Vagina (tissue), 2 donors: Measurements from ENCODE around the gene TLK2. TPM values are rescaled to one million over a fixed set of nuclear protein-coding genes. Genes with fewer than 3 reads are reported as not detected.
"Not testable (repeated sequence)": the region's sequence is repeated elsewhere in the genome, so short reads cannot be mapped to it uniquely, and the experiment has no call there.

Experiments used
- DNase-seq, 2 donors: peaks; one replicate each; pipeline ENCODE4 v3.0.0-alpha.2; 2017; ENCODE audit errors: extremely low spot score in 2 of 2
- H3K27ac ChIP-seq: fragments of 200-600 bp; sonication (generic); one replicate; pipeline ENCODE4 v1.5.1; 2019
- H3K27me3 ChIP-seq: fragments of 200-600 bp; sonication (generic); one replicate; pipeline ENCODE4 v1.5.1; 2019
- H3K36me3 ChIP-seq, 2 donors: fragments of 200-600 bp; sonication (generic); one replicate each; pipeline ENCODE4 v1.5.1; 2017 to 2019
- H3K4me1 ChIP-seq: fragments of 200-600 bp; sonication (generic); one replicate; pipeline ENCODE4 v1.5.1; 2019
- H3K4me3 ChIP-seq, 2 donors: fragments of 200-600 bp; sonication (generic); 1 replicate in 1 of 2; 2 replicates in 1 of 2; pipeline ENCODE4 v1.5.1; 2016 to 2019
- H3K9me3 ChIP-seq: fragments of 200-600 bp; sonication (generic); one replicate; pipeline ENCODE4 v1.5.1; 2019
- POLR2A ChIP-seq, 2 donors: fragments of 450-650 bp; IDR thresholded peaks; one replicate each; pipeline ENCODE4 v1.6.1; 2017; ENCODE audit warnings: antibody characterized with exemption in 2 of 2, mild to moderate bottlenecking in 2 of 2, moderate library complexity in 2 of 2
- POLR2AphosphoS5 ChIP-seq, 2 donors: sonication (generic); formaldehyde crosslinking; IDR thresholded peaks; one replicate each; pipeline ENCODE4 v1.9.0; 2017; ENCODE audit warnings: antibody characterized with exemption in 2 of 2, mild to moderate bottlenecking in 2 of 2, low read depth in 1 of 2; ENCODE audit not compliant: insufficient read depth in 1 of 2
- intact Hi-C: fragments of 100-400 bp; cut with DNase I; formaldehyde crosslinking; loops from one replicate; pipeline ENCODE4 v1.15.1; 2023
- total RNA-seq: library from RNA; depleted of rRNA; stranded (reverse); fragments of >200 nt; gene quantifications from one replicate; pipeline ENCODE4 v1.2.3, GENCODE V29; 2016
- TF ChIP-seq, protein P1 (sequence below), 3 experiments: fragments of 450-650 bp in 2 of 3; fragments of 200-600 bp in 1 of 3; sonication (generic) in 1 of 3; IDR thresholded peaks; one replicate each; pipeline ENCODE4 v1.5.1; 2017 to 2019; ENCODE audit warnings: antibody characterized with exemption in 3 of 3, mild to moderate bottlenecking in 2 of 3, moderate library complexity in 2 of 3

TLK2 gene
- total RNA-seq, 1 donor from 2014 or later, result 40.3 TPM

DNA sequence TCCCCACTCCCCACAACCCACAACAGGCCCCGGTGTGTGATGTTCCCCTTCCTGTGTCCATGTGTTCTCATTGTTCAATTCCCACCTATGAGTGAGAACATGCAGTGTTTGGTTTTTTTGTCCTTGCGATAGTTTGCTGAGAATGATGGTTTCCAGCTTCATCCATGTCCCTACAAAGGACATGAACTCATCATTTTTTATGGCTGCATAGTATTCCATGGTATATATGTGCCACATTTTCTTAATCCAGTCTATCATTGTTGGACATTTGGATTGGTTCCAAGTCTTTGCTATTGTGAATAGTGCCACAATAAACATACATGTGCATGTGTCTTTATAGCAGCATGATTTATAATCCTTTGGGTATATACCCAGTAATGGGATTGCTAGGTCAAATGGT is 82.3 kb downstream of the TLK2 start:
- intact Hi-C loops, result not testable (repeated sequence)

DNA sequence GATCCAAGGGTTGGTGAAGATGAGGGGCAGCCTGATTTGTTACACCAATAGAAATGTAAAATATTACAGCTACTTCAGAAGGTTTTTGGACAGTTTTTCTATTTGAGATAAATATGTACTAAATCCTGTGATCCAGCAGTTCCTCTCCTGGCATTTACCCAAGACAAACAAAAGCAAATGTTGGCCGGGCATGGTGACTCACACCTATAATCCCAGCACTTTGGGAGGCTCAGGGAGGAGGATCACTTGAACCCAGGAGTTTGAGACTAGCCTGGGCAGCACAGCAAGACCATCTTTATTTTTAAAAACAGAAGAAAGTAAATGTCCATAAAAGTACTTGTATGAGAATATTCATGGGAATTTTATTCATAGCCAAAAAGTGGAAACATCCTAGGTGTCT is 84.0 kb downstream of the TLK2 start:
- intact Hi-C loops, result no loop called here
- no peak overlapping the region for H3K27ac ChIP-seq
- no peaks in the 10 kb centered on the region for H3K27me3 ChIP-seq
- no peak overlapping the region for H3K4me3 ChIP-seq
- no peak for DNase-seq
- no peaks in the 10 kb centered on the region for H3K4me1 ChIP-seq
- H3K9me3 ChIP-seq, result no peaks in the 10 kb centered on the region
- peaks cover 0 to 12% of the 10 kb centered on the region in 2 donors for H3K36me3 ChIP-seq
- no peak for TF ChIP-seq POLR2A (IDR thresholded peaks at IDR 0.05)
- no peak for TF ChIP-seq POLR2AphosphoS5 (IDR thresholded peaks at IDR 0.05; ENCODE audit: insufficient read depth in 1 of 2, low read depth in 1 of 2)
- TF ChIP-seq, protein P1, sequence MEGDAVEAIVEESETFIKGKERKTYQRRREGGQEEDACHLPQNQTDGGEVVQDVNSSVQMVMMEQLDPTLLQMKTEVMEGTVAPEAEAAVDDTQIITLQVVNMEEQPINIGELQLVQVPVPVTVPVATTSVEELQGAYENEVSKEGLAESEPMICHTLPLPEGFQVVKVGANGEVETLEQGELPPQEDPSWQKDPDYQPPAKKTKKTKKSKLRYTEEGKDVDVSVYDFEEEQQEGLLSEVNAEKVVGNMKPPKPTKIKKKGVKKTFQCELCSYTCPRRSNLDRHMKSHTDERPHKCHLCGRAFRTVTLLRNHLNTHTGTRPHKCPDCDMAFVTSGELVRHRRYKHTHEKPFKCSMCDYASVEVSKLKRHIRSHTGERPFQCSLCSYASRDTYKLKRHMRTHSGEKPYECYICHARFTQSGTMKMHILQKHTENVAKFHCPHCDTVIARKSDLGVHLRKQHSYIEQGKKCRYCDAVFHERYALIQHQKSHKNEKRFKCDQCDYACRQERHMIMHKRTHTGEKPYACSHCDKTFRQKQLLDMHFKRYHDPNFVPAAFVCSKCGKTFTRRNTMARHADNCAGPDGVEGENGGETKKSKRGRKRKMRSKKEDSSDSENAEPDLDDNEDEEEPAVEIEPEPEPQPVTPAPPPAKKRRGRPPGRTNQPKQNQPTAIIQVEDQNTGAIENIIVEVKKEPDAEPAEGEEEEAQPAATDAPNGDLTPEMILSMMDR (IDR thresholded peaks at IDR 0.05), result no peak

More for the DNA sequence above, 82.3 kb downstream of the TLK2 start:
- not testable (repeated sequence) for H3K36me3 ChIP-seq, H3K4me3 ChIP-seq, H3K9me3 ChIP-seq, H3K27ac ChIP-seq, H3K27me3 ChIP-seq, H3K4me1 ChIP-seq, DNase-seq

DNA sequence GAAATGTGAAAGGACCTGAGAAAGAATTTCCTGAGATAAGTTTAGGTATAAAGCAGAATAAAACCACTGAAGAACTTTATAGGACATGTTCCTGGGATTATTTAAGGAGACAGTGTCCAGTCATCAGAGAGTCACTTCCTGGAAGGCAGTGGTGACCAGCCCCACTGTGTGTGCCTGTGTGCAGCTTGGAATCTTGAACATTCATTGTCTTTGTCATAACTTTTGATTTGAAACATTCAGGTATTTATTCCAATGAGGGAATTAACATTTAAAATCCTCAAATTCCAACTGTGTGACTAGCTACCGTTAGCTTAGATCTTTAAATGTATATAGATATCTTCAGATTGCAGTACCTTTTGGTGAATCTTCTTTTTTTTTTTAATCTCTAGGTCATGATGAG is 87.2 kb downstream of the TLK2 start:
- intact Hi-C loops, result no loop called here
- Histone ChIP-seq H3K36me3 (peaks cover 0 to 9% of the 10 kb centered on the region in 2 donors), H3K27me3 (no peaks in the 10 kb centered on the region), H3K4me1 (no peaks in the 10 kb centered on the region), H3K27ac (no peak overlapping the region), H3K4me3 (no peak overlapping the region), H3K9me3 (no peaks in the 10 kb centered on the region)
- no peak for TF ChIP-seq POLR2AphosphoS5 (IDR thresholded peaks at IDR 0.05; ENCODE audit: insufficient read depth in 1 of 2, low read depth in 1 of 2)
- TF ChIP-seq, protein P1 (IDR thresholded peaks at IDR 0.05), result no peak
- no peak for TF ChIP-seq POLR2A (IDR thresholded peaks at IDR 0.05)
- DNase-seq, result no peak

DNA sequence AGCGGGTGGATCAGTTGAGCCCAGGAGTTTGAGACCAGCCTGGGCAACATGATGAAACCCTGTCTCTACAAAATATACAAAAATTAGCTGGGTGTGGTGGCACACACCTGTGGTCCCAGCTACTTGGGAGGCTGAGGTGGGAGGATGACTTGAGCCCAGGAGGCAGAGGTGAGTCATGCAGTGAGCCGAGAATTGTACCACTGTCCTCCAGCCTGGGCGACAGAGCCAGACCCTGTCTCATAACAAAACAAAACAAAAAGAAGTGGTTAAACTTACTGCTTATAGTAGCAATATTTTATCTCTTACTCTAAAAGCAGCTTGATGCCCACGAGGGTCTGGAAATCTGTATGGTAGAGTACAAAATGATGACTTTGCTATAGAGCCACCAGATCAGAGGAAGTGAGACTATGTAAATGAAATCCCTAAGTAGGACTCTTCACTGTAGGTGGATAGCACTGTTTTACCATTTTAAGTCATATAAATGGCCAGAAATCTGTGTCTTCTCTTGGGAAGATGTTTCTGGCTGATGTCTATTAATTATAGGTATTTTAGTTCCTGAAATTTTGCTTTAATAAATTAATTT is 88.5 kb downstream of the TLK2 start:
- Histone ChIP-seq H3K9me3 (no peaks in the 10 kb centered on the region), H3K36me3 (peaks cover 0 to 8% of the 10 kb centered on the region in 2 donors), H3K4me3 (no peak overlapping the region), H3K27me3 (no peaks in the 10 kb centered on the region), H3K27ac (no peak overlapping the region), H3K4me1 (no peaks in the 10 kb centered on the region)
- no peak for TF ChIP-seq POLR2AphosphoS5 (IDR thresholded peaks at IDR 0.05; ENCODE audit: insufficient read depth in 1 of 2, low read depth in 1 of 2)
- TF ChIP-seq, protein P1 (IDR thresholded peaks at IDR 0.05), result no peak
- TF ChIP-seq POLR2A (IDR thresholded peaks at IDR 0.05), result no peak
- intact Hi-C loops, result no loop called here
- no peak for DNase-seq

DNA sequence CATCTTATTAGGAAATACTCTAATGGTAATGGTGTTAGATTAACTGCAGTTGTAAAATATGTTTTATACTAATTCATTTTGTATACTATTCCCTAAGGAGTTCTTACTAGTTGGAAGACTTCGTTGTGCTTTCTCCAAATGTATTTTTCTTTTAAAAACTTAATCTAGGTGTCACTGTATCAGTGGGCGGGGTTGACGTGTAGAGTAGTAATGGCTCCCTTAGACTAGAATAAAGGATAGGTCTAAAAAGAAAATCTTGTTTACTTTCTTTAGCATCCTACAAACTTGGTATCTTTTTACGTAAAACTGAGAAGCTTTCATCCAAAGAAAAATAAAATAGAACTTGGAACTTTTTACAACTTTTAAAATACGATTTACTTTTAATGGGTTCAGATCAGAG is 93.9 kb downstream of the TLK2 start:
- intact Hi-C loops, result no loop called here
- no peak overlapping the region for H3K4me3 ChIP-seq
- no peaks in the 10 kb centered on the region for H3K4me1 ChIP-seq
- DNase-seq, result no peak
- peaks cover 0 to 22% of the 10 kb centered on the region in 2 donors for H3K36me3 ChIP-seq
- no peaks in the 10 kb centered on the region for H3K9me3 ChIP-seq
- H3K27ac ChIP-seq, result no peak overlapping the region
- H3K27me3 ChIP-seq, result no peaks in the 10 kb centered on the region
- TF ChIP-seq POLR2AphosphoS5 (IDR thresholded peaks at IDR 0.05; ENCODE audit: insufficient read depth in 1 of 2, low read depth in 1 of 2) (no peak), POLR2A (IDR thresholded peaks at IDR 0.05) (no peak)
- TF ChIP-seq, protein P1 (IDR thresholded peaks at IDR 0.05), result no peak
